GM19455 (cell line): ENCODE results near the gene RSPO1.
"Not testable (repeated sequence)": the region's sequence is repeated elsewhere in the genome, so short reads cannot be mapped to it uniquely, and the experiment has no call there.

Source experiments
- ATAC-seq: cut with Tn5 transposase; IDR thresholded peaks from one replicate; pipeline ENCODE4 v1.9.1; 2021; ENCODE audit not compliant: unreplicated experiment

The RSPO1 gene

GRCh38 chr1:37634244-37634991 lies at the start of gene RSPO1:
Gene RSPO1 (minus strand): TSS chr1:37634892. CDS start chr1:37629661, 5,231 bp downstream.
- no peak for ATAC-seq

GRCh38 chr1:37684182-37684581 lies 49.5 kb upstream of the RSPO1 start:
- ATAC-seq = not testable (repeated sequence)

DNA sequence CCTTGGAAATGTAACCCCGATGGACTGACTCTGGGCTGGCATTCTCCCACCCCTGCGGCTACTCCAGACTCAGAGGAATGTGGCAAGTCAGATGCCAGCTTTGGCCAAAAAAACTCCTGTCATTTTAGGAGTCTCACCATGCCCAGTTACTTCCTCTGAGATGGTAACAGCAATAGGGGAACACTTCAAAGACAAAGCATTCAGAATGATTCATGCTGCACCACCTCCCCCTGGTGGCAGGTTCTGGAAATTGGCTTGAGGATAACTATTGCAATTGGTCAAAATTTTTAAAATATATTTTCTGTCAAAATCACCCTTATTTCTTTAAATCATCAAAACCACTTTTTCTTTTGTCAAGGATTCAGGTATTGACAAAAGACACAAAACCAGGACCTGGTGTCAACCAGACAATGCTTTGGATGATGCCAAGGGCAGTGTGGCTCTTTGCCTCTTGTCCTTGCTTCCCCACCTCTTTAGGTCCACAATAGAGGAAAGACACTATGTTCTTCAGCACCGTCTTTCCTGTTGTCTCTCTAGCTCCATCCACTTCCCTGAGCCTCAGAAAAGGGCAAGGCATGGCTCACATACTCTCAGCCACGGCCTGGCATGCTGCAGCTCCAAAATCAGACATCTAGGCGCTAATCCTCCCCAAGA lies 47.8 kb upstream of the RSPO1 start:
- no peak for ATAC-seq

DNA sequence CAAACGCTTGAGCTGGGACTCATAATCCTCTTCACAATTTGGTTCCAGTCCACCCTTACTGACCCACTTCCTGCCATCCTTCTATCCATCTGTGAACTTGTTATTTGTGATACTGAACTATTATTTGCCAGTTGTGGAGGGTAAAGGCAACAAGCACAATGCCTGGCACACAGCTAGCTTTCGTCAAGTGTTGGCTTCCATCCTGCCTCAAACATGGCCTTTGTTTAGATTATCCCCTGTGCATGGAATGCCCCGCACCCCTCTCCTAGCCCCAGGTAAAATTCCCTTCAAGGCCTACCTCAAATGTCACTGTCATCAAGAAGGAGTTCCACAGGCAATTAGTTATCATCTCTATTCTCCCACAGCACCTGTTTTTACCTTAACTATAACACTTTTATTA lies 46.2 kb upstream of the RSPO1 start:
- no peak for ATAC-seq

- no peak for ATAC-seq
Measured at GRCh38 chr1:37677808-37678207, 43.1 kb upstream of the RSPO1 start.

- no peak for ATAC-seq
Measured at GRCh38 chr1:37677143-37677439, 42.4 kb upstream of the RSPO1 start.

DNA sequence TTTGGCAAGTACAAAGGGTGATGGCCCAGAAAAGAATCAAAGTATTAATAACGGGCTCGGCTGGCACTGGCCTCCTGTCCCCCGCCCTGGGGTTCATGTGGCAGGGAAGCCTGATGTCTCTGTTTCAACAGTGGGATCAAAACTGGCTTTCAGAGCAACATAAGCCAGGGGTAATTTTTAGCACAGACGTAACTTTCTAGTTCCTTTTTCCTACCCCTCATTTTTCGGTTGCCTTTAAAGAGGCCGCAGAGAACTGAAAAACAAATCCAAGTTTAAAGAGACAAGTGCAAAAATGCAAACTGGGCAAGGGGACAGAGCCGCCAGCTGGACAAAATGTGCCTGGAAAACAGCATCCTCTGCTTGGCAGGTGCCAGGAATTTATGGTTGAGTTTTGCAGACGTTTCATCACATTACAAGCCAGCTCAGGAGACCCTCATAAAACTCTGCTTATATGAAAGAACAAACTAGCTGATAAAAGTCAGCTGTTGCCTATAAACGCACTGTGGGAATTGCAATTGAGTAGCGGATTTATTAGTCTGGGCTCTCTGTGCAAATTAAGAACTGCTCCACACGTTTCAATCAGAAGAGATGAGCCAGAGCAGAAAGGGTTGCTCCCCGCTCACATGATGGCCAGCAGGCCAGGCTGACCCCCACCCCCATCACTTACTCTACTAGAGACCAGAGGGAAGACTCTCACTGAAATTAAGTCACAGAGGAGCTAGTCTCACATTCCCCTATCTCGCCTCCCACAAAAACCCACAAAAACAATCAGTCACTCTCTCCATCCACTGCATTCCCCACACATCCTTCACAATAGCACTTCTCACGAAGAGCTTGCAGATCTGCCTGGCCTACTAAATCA lies 41.8 kb upstream of the RSPO1 start:
- no peak for ATAC-seq

DNA sequence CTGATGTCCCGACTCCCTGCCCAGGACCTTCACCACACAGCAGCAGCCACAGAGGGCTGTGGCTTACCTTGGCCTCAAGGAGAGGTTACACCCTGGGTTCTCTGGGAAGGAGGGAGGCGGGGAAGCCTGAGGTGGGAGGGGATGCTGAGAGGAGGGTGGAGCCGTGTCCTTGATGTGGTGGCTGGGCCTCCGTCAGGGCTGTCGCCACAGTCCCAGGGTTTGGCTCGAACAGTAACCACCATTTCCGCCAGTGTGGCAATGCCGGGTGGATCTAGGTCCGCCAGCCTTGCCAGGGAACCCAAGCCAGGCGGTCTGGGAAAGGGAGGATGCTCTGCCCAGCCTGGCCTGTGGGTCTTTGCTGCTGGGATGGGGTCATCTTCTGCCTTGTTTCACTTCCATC lies 39.2 kb upstream of the RSPO1 start:
- no peak for ATAC-seq

- no peak for ATAC-seq
Measured at GRCh38 chr1:37672136-37672870, 37.6 kb upstream of the RSPO1 start.

- ATAC-seq = no peak
Measured at GRCh38 chr1:37671261-37671660, 36.6 kb upstream of the RSPO1 start.

- no peak for ATAC-seq
Measured at GRCh38 chr1:37670133-37670532, 35.4 kb upstream of the RSPO1 start.

DNA sequence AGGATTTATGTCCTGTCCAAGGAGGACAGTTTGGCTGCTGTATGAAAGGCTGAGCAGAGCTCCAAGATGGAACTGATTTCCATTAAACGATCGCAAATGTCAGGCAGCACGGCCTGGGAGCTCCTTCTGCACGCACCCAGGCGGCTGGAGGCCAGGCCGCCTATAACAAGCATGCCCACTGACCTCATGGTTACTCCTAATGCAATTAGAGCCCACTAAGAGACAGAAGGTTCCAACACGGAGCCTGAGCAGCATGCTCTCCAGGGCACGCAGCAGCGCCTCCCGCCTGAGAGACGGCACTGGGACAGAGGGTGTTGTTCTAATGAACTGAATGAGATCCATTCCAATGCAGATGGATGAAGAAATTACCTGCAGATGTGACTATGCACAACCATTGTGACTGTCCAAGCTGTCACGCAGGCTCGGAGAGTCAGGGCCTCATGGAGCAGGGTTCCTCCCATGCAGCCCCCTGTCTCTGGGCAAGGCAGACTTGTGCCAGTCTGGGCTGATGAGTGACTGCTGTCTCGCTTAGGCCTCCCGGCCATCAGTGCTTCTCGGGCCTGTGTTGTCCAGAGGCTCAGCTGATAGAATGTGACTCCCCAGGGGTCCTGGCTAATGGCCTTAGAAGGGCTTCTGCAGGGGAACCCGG lies 32.5 kb upstream of the RSPO1 start:
- ATAC-seq = no peak

DNA sequence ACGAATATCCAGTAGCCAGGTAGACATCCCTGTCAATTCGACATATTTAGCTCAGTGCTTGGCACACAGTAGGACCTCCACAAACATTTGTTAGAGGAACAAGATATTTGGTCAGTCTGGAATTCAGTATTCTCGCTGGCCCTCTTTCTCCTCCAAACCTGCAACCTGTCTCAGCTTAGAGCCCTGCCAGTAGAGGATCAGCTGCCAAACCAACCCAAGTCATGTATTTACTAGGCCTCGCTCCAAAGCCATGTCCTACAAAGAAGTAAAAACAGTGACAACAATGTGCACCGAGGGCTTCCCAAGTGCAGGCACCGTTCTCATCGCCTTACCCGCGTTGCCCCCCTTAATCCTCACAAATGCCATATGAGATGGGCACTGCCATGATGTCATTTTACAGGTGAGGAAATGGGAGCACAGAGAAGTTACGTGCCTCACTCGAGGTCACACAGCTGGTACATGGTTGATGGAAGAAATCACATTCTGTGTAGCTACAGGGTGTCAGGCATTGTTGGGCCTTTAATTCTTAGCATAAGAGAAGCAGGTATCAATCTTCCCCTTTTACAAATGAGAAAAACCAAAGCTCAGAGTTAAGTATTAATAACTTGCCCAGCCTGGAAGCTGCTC lies 31.7 kb upstream of the RSPO1 start:
- no peak for ATAC-seq

DNA sequence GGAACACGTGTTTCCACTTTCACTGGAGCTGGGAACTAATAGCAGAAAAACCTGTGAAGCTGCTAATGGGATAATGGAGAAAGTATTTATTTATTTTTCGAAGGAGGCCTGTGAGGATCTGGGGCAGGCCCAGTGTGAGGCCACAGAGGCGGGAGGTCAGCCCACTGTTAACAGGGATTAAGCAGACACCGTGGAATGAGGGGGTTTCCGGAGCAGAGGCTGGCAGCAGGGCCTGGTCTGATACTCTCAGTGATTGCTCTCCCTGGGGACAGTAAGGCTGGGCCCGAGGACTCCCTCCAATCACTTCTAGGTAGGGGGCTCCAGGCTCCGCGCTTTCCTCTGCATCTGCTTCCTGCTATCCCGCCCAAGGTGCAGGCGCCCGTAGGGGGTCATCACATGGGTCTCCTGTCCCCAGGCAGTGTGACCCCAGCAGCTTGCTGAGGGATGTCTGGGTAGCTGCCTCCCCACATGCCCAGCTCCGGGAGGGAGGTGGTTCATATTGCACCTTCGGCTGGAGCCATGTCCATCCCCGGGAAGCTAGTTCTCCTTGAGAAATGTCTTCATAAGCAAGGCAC lies 28.8 kb upstream of the RSPO1 start:
- no peak for ATAC-seq

DNA sequence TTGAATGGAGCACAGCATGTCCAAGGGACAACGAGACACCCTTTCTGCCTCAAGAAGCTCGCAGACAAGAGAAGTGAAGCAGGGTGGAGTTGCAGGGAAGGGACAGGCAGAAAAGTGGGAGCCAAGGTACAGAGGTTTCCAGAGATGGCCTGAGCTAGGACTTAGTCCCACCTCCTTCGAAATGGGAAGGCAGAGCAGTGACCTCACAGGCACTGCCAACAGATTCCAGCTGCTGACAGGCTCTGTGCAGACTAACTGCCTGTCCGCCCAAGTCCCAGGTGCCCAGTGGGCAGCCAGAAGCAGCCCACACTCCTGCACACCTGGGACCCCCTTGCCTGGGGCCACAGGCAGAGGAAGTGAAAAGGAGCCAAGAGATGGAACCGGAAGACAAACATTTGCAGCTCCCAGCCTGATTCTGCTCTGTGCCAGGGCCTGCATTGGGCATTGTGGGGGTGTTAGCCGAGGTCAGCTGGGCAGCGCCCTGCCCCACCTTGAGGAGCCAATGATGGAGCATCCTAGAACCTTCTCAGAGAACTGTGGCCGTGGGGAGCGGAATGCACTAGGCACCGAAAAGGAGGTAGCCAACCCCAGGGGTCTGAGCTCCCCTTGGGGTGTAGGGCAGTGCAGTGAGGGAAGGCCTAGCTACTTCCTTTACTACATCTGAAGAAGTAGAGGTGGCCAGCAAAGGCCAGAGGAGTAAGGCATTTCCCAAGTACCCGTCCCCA lies 27.5 kb upstream of the RSPO1 start:
- ATAC-seq = no peak

DNA sequence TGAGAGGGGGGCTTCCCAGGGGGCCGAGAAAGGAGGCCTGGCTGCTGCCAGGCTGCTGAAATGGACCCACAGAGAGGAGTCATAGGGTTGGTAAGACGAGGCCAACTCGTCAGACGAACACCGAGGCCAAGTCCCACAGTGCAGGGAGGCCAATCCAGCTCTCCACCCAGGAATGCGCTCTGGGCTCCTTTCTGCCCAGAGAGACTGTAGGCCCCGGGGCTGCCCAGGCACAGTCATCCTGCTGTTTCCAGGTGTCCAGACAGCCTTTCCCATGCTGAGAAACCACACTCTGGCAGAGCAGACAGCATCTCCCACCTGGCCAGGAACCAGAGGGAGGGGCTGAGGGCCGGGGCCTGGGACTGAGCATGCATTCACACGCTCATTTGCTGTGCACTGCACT lies 26.7 kb upstream of the RSPO1 start:
- ATAC-seq = no peak

GRCh38 chr1:37660664-37661063 lies 26.0 kb upstream of the RSPO1 start:
- ATAC-seq = no peak

DNA sequence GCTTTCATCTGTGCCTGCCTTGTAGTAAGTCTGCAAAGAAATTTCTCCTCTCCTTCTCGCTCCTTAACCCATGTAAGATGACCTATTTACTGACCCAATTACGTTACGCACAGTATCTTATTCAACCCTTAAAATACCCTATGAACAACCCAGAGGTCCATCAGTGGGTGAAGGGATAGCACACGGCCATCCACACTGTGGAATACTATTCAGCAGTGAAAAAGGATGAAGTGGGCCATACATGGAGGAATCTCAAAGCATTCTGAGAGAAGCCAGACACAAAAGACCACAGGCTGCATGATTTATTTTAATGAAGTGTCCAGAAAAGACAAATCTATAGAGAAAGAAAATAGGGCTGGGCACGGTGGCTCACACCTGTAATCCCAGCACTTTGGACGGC lies 23.8 kb upstream of the RSPO1 start:
- ATAC-seq = no peak
